ENCODE measurements around the gene TDP2.
A peak's percentile ranks its signal among the peaks of the same experiment; 100 is the strongest.
"Not testable (repeated sequence)": the region's sequence is repeated elsewhere in the genome, so short reads cannot be mapped to it uniquely, and the experiment has no call there.

The TDP2 gene

DNA sequence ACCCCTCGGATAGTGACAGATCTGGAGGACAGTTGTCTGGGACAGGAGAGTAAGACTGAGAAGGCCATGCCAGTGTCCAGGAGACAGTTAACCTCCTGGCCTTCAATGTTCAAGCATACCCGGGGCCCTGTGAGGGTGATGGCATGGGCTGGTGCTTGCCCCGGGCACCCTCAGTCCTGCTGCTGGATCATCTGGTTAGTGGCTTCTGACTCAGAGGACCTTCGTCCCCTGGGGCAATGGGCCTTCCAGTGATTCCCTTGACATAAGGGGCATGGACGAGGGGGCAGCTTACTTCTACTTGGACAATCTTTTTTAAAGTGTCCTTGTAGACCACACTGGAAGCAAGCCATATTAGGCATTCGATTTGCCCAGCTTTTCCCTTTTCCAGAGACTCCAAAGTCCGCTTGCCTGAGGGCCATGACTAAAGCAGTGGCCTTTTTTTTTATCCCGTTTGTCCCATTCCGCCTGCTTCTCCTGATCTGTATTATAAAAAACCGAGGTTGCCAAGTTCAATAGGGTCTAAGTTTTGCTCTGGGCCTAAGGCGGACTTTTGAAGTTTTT lies 12.2 kb upstream of the TDP2 start:
- not testable (repeated sequence) for DNase-seq

- DNase-seq = no peak
Observed at GRCh38 chr6:24673625-24674024, 6.9 kb upstream of the TDP2 start.

DNA sequence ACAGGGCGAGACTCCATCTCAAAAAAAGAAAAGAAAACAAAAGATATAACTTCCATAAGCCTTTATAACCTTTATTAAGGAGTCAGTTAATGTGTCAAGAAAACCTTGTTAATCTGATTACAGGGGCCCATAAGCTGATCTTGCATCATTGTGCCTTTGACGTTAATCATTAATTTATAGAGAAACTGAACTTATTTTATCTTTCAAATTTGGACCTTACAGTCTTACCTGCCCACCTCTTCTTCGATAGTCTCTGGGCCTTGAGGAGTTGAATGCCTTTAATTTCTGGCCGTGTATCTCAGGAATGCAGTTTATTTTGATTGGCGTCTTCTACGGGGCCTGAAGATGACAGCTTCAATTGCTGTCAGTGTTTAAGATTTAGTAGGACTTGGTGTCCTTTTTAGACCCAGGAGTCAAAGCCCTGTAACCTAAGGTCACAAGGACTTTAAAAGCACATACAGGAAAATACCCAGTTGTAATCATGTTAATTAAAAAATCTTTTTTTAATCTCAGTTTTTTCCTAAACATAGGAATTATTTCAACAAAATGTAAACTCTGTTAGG lies 6.0 kb upstream of the TDP2 start:
- DNase-seq = no peak

GRCh38 chr6:24671077-24671476 lies 4.4 kb upstream of the TDP2 start:
- not testable (repeated sequence) for DNase-seq

GRCh38 chr6:24670492-24670891 lies 3.8 kb upstream of the TDP2 start:
- not testable (repeated sequence) for DNase-seq

DNA sequence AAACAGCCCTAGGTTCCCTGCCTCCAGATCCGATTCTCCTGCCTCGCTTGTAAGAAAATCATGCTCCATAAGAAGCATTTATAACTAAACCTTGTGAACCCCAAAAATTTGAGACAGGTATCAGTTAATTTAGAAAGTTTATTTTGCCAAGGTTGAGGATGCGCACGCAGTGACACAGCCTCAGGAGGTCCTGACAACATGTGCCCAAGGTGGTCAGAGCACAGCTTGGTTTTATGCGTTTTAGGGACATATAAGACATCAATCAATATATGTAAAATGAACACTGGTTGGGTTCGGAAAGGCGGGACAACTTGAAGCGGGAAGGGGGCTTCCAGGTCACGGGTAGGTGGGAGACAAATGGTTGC lies 2.3 kb upstream of the TDP2 start:
- no peak for DNase-seq

DNA sequence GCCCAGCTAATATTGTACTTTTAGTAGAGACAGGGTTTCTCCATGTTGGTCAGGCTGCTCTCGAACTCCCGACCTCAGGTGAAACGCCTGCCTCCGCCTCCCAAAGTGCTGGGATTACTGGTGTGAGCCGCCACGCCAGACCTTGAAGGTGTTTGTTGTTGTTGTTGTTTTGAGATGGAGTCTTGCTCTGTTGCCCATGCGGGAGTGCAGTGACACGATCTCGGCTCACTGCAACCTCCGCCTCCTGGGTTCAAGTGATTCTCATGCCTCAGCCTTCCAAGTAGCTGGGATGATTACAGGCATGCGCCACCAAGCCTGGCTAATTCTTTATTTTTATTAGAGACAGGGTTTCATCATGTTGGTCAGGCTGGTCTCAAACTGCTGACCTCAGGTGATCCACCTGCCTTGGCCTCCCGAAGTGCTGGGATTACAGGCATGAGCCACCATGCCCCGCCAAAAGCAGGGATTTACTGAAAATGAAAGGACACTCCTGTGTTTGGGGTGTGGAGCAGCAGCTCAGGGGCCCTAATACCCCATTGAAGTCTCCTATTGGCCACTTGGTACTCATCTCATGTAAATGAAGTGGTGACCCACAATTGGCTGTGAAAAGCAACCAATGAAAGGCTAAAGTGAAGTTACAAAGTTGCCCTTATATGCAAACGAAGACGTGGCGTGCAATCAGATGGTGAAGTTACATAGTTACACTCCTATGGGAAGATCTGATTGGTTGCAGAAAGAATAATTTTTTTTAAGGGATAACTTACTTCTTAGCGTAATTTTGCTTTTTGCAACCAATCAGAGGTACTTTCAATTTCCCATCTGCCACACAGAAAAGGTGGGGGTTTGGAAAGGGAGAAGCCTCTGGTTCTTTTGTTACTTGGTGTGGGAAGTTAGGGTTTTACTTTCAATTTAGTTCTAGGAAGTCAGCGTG lies 1.6 kb upstream of the TDP2 start:
- not testable (repeated sequence) for DNase-seq

GRCh38 chr6:24667378-24667803 lies 692 bp upstream of the TDP2 start:
- peak in 1 of 2 donors; percentile 24 for DNase-seq

GRCh38 chr6:24666097-24666640 lies 530 bp downstream of the TDP2 start:
- no peak for DNase-seq

DNA sequence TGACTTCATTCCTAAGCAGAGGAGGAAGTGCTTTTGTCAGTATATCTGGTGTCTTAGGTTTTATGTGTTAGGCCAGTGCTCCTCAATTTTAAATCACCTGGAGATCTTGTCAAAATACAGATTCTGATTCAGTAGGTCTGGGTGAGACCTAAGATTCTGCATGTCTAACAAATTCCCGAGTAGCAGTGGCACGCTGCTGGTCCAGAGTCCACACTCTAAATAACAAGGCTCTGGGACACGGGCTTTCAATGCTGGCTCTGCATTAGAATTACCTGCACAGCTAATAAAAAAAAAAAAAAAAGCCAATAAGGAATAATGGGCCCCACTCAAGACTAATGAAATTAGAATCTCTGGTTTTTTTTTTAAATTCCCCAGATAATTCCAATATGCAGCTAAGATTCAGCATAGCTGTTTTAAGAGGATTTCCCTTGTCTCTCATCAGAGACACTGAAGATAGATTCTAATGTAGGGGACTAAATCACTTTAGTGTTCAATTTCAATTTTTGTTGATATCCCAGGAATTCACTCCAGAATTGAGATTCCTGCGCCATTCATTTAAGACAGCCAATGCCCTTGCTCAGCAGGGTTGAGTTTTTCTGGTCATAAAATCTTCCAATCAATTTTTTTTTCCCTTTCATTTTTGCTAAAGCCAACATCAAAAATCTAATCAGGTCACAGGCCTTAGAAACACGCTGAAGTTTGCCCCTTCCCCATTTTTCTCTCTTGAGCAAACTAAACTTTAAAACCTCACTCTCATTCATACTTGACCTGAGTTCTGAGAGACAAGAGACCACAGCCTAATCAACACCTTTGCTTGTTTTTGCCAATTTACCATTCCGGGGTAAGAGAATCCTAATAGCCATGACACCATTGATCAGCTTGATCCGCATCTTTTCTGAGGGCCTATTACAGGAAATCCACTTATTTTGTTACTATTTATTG lies 2.4 kb downstream of the TDP2 start:
- DNase-seq = no peak

- no peak for DNase-seq
Observed at GRCh38 chr6:24663189-24663588, 3.5 kb downstream of the TDP2 start.

- no peak for DNase-seq
Observed at GRCh38 chr6:24662236-24662635, 4.5 kb downstream of the TDP2 start.

DNA sequence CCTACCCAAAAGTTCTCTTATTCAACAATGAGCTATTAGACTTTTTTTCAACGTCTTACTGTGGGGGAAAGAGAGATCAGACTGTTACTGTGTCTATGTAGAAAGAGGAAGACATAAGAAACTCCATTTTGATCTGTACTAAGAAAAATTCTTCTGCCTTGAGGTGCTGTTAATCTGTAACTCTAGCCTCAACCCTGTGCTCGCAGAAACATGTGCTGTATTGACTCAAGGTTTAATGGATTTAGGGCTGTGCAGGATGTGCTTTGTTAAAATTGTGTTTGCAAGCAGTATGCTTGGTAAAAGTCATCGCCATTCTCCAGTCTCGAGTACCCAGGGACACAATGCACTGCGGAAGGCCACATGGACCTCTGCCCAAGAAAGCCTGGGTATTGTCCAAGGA lies 4.9 kb downstream of the TDP2 start:
- DNase-seq = not testable (repeated sequence)

DNA sequence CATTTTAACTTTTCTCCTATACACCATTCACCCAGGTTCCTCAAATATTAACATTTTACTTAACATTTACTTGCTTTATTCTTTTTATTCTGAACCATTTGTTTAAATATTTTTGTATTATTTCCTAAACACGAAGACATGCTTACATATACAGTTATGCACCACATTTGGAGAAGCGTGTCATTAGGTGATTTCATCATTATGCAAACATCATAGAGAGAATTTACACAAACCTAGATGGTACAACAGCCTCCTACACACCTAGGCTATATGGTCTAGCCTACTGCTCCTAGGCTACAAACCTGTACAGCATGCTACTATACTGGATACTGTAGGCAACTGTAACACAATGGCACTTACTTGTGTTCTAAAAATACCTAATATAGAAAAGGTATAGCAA lies 6.6 kb downstream of the TDP2 start:
- no peak for DNase-seq

GRCh38 chr6:24659561-24659960 lies 7.1 kb downstream of the TDP2 start:
- DNase-seq = no peak

- no peak for DNase-seq
Observed at GRCh38 chr6:24658573-24659560, 7.8 kb downstream of the TDP2 start.

DNA sequence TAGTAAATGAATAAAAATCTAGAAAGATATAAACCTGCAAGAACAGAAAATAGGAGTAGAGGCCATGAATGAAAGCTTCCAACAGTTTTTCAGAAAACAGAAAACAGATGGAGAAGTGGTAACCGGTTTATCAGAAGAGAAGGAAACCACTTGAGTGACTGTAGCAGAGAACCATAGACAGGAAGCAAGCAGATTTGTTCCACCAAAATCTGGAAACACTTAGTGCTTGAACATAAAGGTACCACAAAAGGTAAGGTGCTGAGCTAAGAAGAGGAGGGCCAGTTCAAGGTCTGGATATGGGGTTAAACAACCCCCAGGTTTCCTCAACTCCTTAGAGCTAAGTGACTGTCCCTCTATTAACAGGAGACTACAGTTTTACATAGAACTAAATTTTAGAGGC lies 11.5 kb downstream of the TDP2 start:
- DNase-seq = peak in 1 of 2 donors; percentile 5

DNA sequence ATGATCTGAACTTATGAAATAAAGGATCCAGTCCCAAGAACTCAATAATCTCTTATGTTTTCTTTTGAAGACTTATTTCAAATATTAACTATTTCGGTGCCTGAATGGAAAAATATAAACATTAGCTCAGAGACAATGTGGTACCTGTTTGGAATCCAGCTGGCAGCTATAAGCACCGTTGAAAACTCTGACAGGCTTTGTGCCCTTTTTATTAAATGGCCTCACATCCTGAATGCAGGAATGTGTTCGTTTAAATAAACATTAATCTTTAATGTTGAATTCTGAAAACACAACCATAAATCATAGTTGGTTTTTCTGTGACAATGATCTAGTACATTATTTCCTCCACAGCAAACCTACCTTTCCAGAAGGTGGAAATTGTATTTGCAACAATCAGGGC lies 16.3 kb downstream of the TDP2 start:
- DNase-seq = no peak

GRCh38 chr6:24649691-24650090 lies 17.0 kb downstream of the TDP2 start:
- DNase-seq = peak in 1 of 2 donors; percentile 40

GRCh38 chr6:24648276-24648675 lies 18.4 kb downstream of the TDP2 start:
- DNase-seq = no peak

GRCh38 chr6:24646771-24647170 lies 19.9 kb downstream of the TDP2 start:
- DNase-seq = no peak

Data from bone marrow (tissue), 2 donors.